Endothelial cell of umbilical vein (primary cell): ENCODE data around the gene TSPAN15. TPM values are rescaled to one million over a fixed set of nuclear protein-coding genes. Genes with fewer than 3 reads are reported as not detected.

ENCODE experiments used
- BruUV-seq: library from RNA; stranded (reverse); fragments of 400-500 nt; replicated peaks from 2 replicates; lab custom pipeline; 2021; lab: Mats Ljungman, UMichigan
- CTCF ChIA-PET: fragments of 300-600, 350-600 bp; sonication (Branson Sonifier 250); formaldehyde crosslinking; loops from one replicate; lab custom pipeline; 2021; ENCODE audit warnings: antibody characterized with exemption, inconsistent platforms; lab: Charles Lee
- POLR2A ChIA-PET: fragments of 300-600, 350-600 bp; sonication (Branson Sonifier 250); formaldehyde crosslinking; loops from one replicate; lab custom pipeline; 2021; ENCODE audit warnings: antibody characterized with exemption, inconsistent platforms; lab: Charles Lee
- DNase-seq: peaks from one replicate; pipeline ENCODE4 v3.0.0-alpha.2; 2011; ENCODE audit warnings: low read depth, low spot score
- FAIRE-seq: peaks from 2 replicates; lab custom pipeline; 2011; peaks lifted over from hg19 to GRCh38; lab: Jason Lieb, UNC
- H2AFZ ChIP-seq: 2 replicates; pipeline ENCODE4 v1.6.0; 2012; ENCODE audit warnings: low read depth, low read length, control low read depth, inconsistent platforms
- H3K27ac ChIP-seq: 2 replicates; pipeline ENCODE4 v1.5.1; 2011; ENCODE audit warnings: low read depth, mild to moderate bottlenecking, control low read depth, low read length, moderate library complexity; ENCODE audit not compliant: insufficient read depth
- H3K27me3 ChIP-seq, 2 experiments: 2 replicates each; pipeline versions ENCODE4 v1.6.0 to v1.6.1; 2011; ENCODE audit warnings: low read length in 2 of 2, mixed read lengths in 1 of 2; ENCODE audit not compliant: control insufficient read depth in 2 of 2, insufficient read depth in 2 of 2
- H3K36me3 ChIP-seq, 2 experiments: 2 replicates in 1 of 2; 3 replicates in 1 of 2; pipeline ENCODE4 v1.5.1; 2011; ENCODE audit warnings: low read length in 2 of 2, mild to moderate bottlenecking in 1 of 2, moderate library complexity in 1 of 2; ENCODE audit not compliant: control insufficient read depth in 2 of 2, insufficient read depth in 2 of 2; ENCODE audit errors: extremely low read depth in 1 of 2
- H3K4me1 ChIP-seq: 3 replicates; pipeline ENCODE4 v1.5.1; 2011; ENCODE audit warnings: mild to moderate bottlenecking, low read length; ENCODE audit not compliant: control insufficient read depth, insufficient read depth; ENCODE audit errors: extremely low read depth
- H3K4me2 ChIP-seq: 2 replicates; pipeline ENCODE4 v1.6.1; 2011; ENCODE audit warnings: low read length, control low read depth, mixed read lengths; ENCODE audit not compliant: insufficient read depth
- H3K4me3 ChIP-seq, 3 experiments: fragments of 200-600 bp in 1 of 3; sonication (generic), shearing (Covaris generic) in 1 of 3; replicated peaks in 1 of 3; 2 replicates each; pipeline ENCODE4 v1.5.1; 2011 to 2016; ENCODE audit warnings: control low read depth in 3 of 3, low read length in 3 of 3, mild to moderate bottlenecking in 2 of 3, inconsistent platforms in 1 of 3, low read depth in 1 of 3, moderate library complexity in 1 of 3; ENCODE audit not compliant: insufficient read depth in 1 of 3
- H3K79me2 ChIP-seq: 2 replicates; pipeline ENCODE4 v1.6.0; 2012; ENCODE audit warnings: low read length, inconsistent platforms; ENCODE audit not compliant: control insufficient read depth, insufficient read depth
- H3K9ac ChIP-seq: replicated peaks from 2 replicates; pipeline ENCODE3; 2011; ENCODE audit warnings: low read length, control low read depth; ENCODE audit not compliant: insufficient read depth; ENCODE audit errors: extremely low read depth
- H3K9me1 ChIP-seq: replicated peaks from 3 replicates; pipeline ENCODE4 v1.6.0; 2011; ENCODE audit warnings: mild to moderate bottlenecking, low read length; ENCODE audit not compliant: control insufficient read depth, insufficient read depth; ENCODE audit errors: extremely low read depth
- H3K9me3 ChIP-seq: replicated peaks from 2 replicates; pipeline ENCODE4 v1.5.1; 2012; ENCODE audit warnings: low read length, inconsistent platforms; ENCODE audit not compliant: control insufficient read depth, insufficient read depth
- H4K20me1 ChIP-seq: replicated peaks from 2 replicates; pipeline ENCODE3; 2011; ENCODE audit warnings: mild to moderate bottlenecking, low read length; ENCODE audit not compliant: control insufficient read depth, insufficient read depth; ENCODE audit errors: extremely low read depth
- CTCF ChIP-seq, 2 donors: IDR thresholded peaks; 1 replicate in 1 of 2; 2 replicates in 1 of 2; pipeline ENCODE4 v1.5.1; 2011; ENCODE audit warnings: low read length in 2 of 2, mild to moderate bottlenecking in 2 of 2, moderate library complexity in 2 of 2, control low read depth in 1 of 2, inconsistent platforms in 1 of 2, low read depth in 1 of 2; ENCODE audit not compliant: insufficient read depth in 1 of 2; ENCODE audit errors: extremely low read depth in 1 of 2
- EZH2 ChIP-seq: IDR thresholded peaks from 2 replicates; pipeline ENCODE4 v1.6.1; 2012; ENCODE audit warnings: borderline replicate concordance, low read depth, mild to moderate bottlenecking, moderate library complexity, low read length, inconsistent platforms; ENCODE audit not compliant: severe bottlenecking
- FOS ChIP-seq: IDR thresholded peaks from 2 replicates; pipeline ENCODE4 v1.6.1; 2011; ENCODE audit warnings: mild to moderate bottlenecking, low read length, moderate library complexity, borderline replicate concordance; ENCODE audit not compliant: insufficient read depth
- GATA2 ChIP-seq: IDR thresholded peaks from 2 replicates; pipeline ENCODE4 v1.7.0; 2011; ENCODE audit warnings: low read depth, mild to moderate bottlenecking, moderate library complexity, mixed read lengths, low read length; ENCODE audit not compliant: insufficient read length, insufficient read depth
- JUN ChIP-seq: IDR thresholded peaks from 2 replicates; pipeline ENCODE4 v1.6.1; 2011; ENCODE audit warnings: borderline replicate concordance, low read depth; ENCODE audit not compliant: insufficient read length, insufficient read depth
- MAX ChIP-seq: IDR thresholded peaks from 2 replicates; pipeline ENCODE4 v1.6.1; 2011; ENCODE audit not compliant: insufficient read depth, insufficient read length
- MYC ChIP-seq: IDR thresholded peaks from one replicate; pipeline ENCODE4 v1.6.1; 2011; ENCODE audit warnings: mild to moderate bottlenecking, low read depth, low read length
- POLR2A ChIP-seq: IDR thresholded peaks from 2 replicates; pipeline ENCODE4 v1.6.1; 2012; ENCODE audit warnings: low read depth, mild to moderate bottlenecking, control low read depth, low read length
- POLR2AphosphoS5 ChIP-seq: IDR thresholded peaks from 2 replicates; pipeline ENCODE4 v1.6.1; 2012; ENCODE audit warnings: low read depth, mild to moderate bottlenecking, control low read depth, low read length, moderate library complexity; ENCODE audit not compliant: insufficient read depth
- dilution Hi-C: fragments of 300-500 bp; cut with MboI; formaldehyde crosslinking; loops from one replicate; pipeline ENCODE4 v1.15.0; 2019; ENCODE audit warnings: low sequenced_read_pairs; ENCODE audit not compliant: extremely low pct_ligation_motif_present
- intact Hi-C: fragments of 100-400 bp; cut with micrococcal nuclease; formaldehyde crosslinking; loops from one replicate; pipeline ENCODE4 v1.10.0; 2022
- polyA plus RNA-seq, 4 experiments: library from polyadenylated mRNA; depleted of rRNA in 3 of 4; stranded (reverse) in 3 of 4; unstranded in 1 of 4; fragments of >200 nt; gene quantifications; 2 replicates each; pipeline versions ENCODE4 v1.2.1 to v1.2.3, GENCODE V29; 2011 to 2012; ENCODE audit warnings: missing spikeins in 1 of 4
- total RNA-seq: library from RNA; stranded (reverse); gene quantifications from 2 replicates; pipeline ENCODE4 v1.2.3, GENCODE V29; 2021

The TSPAN15 gene
- total and polyA plus RNA-seq, 2 donors (not counting 3 experiments of a cell fraction or from before 2014, with no cell fraction given): 78.4 to 189 TPM

GRCh38 chr10:69453795-69454194 is 2.5 kb downstream of the TSPAN15 start:
- Histone ChIP-seq H3K27me3 (no peaks in the 10 kb centered on the region), H3K79me2 (peaks cover 2% of the 10 kb centered on the region), H3K4me1 (peaks cover 42% of the 10 kb centered on the region), H3K9ac (no peak overlapping the region), H3K27ac (no peak overlapping the region), H3K4me2 (no peak overlapping the region), H3K9me3 (no peaks in the 10 kb centered on the region), H3K36me3 (peaks cover 0 to 5% of the 10 kb centered on the region in 2 experiments), H3K9me1 (no peaks in the 10 kb centered on the region), H2AFZ (no peak overlapping the region), H4K20me1 (no peaks in the 10 kb centered on the region), H3K4me3 (no peak overlapping the region)
- no TSS peak for BruUV-seq
- no peak for TF ChIP-seq FOS
- no peak for TF ChIP-seq MAX
- TF ChIP-seq POLR2AphosphoS5: no peak
- TF ChIP-seq GATA2: no peak
- no peak for TF ChIP-seq CTCF (IDR thresholded peaks at IDR 0.05; ENCODE audit: extremely low read depth in 1 of 2, insufficient read depth in 1 of 2, low read depth in 1 of 2, low read length in 2 of 2)
- TF ChIP-seq POLR2A: no peak
- TF ChIP-seq MYC: no peak
- no peak for TF ChIP-seq EZH2
- TF ChIP-seq JUN: no peak
- no peak for DNase-seq
- CTCF ChIA-PET: interaction anchor here (1.2 to 2.2 kb wide), 3 partner anchors 15 to 41 kb away, joined by 3 to 8 read pairs (median 4); no protein-coding TSS in a partner anchor
- POLR2A ChIA-PET: no interaction called here
- dilution Hi-C loops: loop anchor here (5.0 kb wide), 1 partner anchor 44 kb away; no protein-coding TSS in a partner anchor
- FAIRE-seq: no peak
- intact Hi-C loops: no loop called here
